Right renal cortex interstitium (tissue), 3 donors: Measurements from ENCODE around the gene TASOR2. TPM values are rescaled to one million over a fixed set of nuclear protein-coding genes. Genes with fewer than 3 reads are reported as not detected.
A peak's percentile ranks its signal among the peaks of the same experiment; 100 is the strongest.

ENCODE experiments used
- DNase-seq, 3 donors: peaks; one replicate each; pipeline ENCODE4 v3.0.0-alpha.2; 2013; ENCODE audit warnings: low read depth in 3 of 3, low spot score in 2 of 3
- polyA plus RNA-seq, 3 donors: library from polyadenylated mRNA; unstranded; fragments of 120-200 nt; gene quantifications; one replicate each; pipeline ENCODE4 v1.2.1, GENCODE V29; 2013; ENCODE audit not compliant: insufficient read length in 3 of 3

The TASOR2 gene
- 10 to 100 TPM; 30.8 to 36.0 (median 33.7) TPM for polyA plus RNA-seq

DNA sequence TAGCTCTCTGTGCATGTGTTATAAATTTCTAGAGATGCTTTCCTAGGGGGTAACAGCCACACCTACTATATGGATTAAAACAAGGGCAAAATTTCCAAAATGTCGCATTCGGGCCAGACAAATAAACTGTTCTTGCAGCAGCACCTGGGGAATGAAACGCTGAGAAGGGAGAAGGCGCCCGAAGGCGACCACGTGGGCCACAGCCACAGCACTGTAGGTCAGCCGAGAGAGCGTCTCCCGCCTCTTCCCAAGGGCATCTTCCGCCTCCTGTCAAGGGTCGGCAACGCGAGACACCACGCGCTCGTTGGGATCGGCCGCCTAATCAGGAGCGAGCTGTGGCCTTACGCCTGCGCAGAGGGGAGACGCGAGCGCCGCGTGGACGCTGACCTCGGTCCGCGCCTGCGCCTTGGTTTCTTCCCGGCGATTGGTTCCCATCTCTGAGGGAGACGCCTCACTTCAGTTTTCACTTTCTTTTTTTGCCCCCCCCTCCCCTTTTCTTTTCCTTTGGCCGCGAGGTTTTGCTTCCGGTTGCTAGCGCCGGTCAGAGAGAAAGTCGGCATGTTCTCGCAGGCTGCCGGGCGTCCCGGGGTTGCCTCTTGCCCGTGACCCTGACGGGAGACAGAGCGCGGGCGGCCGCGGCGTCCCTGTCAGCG, at the start of gene TASOR2:
Gene TASOR2, plus strand, starts transcription at position 521 of the 653 bp plus-strand sequence. CDS start 35,805 bp downstream, outside the sequence.
- peak; percentile 86 to 97 (median 93) for DNase-seq

DNA sequence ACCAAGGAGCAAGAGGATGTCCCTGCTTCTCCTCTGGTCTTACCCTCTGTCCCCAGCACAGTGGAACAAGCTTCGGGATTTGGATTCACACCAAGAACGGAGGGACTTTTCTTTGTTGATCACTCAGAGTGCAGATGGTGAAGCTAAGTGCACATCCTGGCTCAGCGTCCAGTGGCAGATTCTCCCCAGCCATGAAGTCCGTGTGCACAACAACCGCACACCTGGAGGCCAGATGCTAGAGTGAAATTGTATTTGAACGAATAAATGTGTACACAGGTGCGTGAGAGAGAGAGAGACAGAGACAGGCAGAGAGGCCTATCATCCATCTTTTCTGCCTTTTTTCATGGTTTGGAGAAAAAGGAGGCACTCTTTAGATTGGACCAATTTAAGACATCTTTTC, 49.7 kb upstream of the TASOR2 start:
- no peak for DNase-seq

GRCh38 chr10:5638494-5638893, 46.1 kb upstream of the TASOR2 start:
- DNase-seq = no peak

DNA sequence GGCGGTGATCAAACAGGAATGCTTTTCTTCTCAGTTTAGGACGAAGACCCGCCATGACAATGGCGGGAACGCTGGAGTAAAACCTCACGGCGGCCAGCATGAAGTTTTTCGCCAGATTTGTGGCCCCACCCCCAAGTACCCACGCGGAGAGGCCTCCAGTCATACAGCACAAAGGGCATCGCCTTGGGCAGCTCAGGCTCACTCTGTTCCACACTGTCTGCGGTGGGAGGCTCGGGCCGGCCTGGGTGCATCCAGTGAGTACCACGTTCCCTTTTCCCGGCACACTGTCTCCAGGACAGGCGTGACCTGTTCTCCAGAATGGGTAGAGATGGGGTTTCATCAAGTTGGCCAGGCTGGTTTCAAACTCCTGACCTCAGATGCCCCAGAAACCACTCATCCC, 45.6 kb upstream of the TASOR2 start:
- DNase-seq = no peak

DNA sequence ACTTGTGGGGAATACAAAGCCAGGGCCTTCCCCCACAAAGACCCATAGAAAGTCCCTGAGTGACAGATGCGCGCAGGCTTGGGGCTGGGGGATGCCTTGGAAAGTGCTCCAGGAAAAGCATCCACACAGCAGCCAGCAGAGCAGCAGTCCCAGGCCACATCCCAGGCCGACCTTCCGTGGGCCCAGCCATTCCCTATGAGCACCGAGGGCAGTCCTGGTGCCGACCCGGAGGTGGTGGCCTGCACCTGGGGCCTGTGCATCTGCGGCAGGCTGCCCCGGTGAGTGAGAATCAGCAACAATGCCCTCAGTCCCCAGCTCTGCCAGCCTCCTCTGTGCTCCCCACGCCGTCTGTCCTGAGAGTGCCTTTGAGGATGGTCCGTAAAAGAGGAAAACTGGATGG, 44.6 kb upstream of the TASOR2 start:
- DNase-seq = no peak

DNA sequence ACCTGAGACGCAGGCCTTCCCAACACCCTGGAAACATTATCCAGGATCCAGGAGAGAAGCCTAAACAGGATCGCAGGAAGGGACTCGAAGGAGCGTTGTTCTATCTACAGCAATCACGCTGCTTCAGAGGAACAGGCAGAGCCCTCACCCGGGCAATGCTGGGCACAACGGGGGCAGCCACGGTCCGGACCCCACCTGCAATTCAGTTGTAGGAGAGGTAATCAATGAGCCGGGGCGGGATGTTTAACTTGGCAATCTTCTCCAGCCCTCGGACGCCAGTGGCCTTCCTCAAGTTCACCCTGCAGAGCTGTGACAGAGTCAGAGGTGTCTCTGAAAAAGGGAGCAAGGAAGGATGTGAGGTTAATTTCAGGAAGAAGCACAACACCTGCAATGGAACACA, 44.1 kb upstream of the TASOR2 start:
- no peak for DNase-seq

DNA sequence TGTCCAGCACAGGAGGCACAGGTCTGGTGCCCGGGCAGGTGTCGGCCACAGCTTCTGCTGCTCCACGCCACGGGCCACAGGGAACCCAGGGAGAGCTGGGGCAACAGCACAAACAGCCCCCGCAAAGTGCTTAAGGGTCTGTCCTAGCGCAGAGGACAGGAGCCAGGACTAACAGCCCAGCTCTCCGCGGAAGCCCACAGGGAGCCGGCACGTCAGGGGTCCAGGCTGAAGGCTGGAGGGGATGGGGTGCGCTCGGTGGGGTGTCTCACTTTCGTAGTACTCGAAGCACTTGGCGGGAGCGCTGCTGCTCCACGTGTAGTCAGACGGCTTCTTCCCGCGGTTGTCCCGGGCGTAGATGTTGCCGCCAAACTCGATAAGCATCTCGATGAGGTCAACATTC, 43.1 kb upstream of the TASOR2 start:
- DNase-seq = no peak

GRCh38 chr10:5643346-5644067, 41.1 kb upstream of the TASOR2 start:
- no peak for DNase-seq

- no peak for DNase-seq
Measured at GRCh38 chr10:5644930-5645329, 39.7 kb upstream of the TASOR2 start.

DNA sequence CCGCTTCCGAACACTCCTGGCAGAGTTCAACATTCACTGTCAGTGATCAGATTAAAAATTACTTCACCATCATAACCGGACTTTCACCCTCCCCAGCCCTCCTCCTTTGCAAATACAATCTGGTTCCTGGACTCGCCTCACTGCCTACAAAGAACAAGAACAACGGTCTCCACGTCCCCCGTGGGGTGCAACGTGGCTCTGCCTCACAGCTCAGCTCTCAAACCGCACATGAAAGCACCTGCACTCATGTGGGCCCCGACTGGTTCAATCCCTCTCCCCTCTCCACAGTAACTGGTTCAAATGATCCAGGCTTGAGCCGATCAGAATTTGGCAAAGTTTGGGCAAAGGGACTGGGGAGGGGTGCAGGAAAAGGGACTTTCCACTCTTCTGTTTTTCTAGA, 39.3 kb upstream of the TASOR2 start:
- no peak for DNase-seq

GRCh38 chr10:5645944-5646617, 38.6 kb upstream of the TASOR2 start:
- DNase-seq = no peak

- no peak for DNase-seq
Measured at GRCh38 chr10:5647507-5648240, 37.0 kb upstream of the TASOR2 start.

GRCh38 chr10:5648494-5649457, 35.9 kb upstream of the TASOR2 start:
- DNase-seq = no peak

DNA sequence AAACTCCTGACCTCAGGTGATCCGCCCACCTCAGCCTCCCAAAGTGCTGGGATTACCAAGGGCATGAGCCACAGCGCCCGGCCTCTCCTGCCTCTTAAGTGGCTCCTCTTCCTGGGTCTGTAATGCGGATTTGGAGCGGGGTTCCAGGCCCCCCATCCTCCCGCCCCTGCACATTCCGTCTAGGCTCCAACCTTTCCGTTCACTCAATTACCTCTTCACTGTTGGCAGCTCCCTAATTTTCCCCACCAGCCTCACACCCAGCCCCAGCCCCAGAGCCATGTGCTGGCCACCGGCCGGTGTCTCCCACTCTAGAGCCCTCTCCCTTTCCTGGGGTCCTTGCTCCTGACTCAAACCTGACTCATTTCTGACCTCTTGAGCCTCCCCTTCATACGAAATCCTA, 34.9 kb upstream of the TASOR2 start:
- no peak for DNase-seq

GRCh38 chr10:5650664-5651387, 33.8 kb upstream of the TASOR2 start:
- no peak for DNase-seq

GRCh38 chr10:5651388-5651764, 33.3 kb upstream of the TASOR2 start:
- DNase-seq = no peak

- no peak for DNase-seq
Measured at GRCh38 chr10:5652746-5653145, 31.9 kb upstream of the TASOR2 start.

DNA sequence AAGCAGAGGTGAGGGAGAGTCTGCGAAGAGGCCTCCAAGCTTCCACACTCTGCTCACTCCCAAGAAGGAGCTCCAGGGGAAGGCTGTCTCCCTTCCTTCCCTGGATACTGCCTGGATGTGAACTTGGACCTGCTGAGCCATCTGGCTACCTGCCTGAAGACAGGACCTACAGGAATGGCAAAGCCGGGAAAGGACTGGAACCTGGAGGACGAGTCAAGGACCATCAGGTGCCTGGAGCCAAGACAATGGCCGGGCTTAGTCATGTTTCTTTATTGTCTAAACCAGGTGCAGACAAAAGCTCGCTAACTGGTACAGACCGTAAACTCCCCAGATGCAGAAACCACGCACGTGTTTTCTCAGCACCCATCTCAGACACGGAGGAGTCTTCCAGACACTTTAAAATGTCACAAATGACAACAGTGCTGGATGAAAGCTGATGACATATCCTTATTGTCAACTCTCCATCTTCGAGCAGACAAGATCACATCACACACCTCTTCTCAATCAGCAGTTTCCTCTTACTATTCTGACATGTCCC, 30.4 kb upstream of the TASOR2 start:
- DNase-seq = no peak

DNA sequence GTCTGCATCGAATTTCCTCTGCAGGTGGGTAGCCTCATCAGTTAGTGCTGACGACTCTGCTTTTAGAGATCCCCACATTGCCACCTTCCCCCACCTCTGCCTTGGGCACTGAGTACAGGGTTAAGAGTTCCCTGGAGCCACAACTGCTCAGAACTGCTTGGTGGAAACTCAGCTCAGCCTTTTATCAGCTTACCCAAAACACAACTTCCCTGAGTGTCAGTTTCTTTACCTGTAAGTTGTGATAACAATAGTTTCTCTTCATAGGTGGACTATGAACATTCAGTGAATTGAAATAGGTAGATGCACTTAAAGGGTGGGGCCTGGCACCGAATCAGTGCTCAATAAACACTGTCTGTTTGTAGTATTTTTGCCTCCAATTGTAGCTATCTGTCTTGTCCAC, 29.5 kb upstream of the TASOR2 start:
- DNase-seq = no peak
